A549 treated with Mapracorat at 1 μM for 4 hours (cell line): ENCODE measurements around the gene SSBP4. TPM values are rescaled to one million over a fixed set of nuclear protein-coding genes. Genes with fewer than 3 reads are reported as not detected.

Experiments used
- total RNA-seq: library from RNA; stranded (reverse); fragments of 200-300 nt; extraction: Qiagen RNA extraction; gene quantifications from 5 replicates; pipeline ENCODE4 v1.2.3, GENCODE V29; 2022

Gene SSBP4
- 36.0 to 47.5 TPM (median 45.6 TPM) in 5 replicates for total RNA-seq

GRCh38 chr19:18419195-18419698 is at the start of gene SSBP4:
Gene SSBP4, plus strand, starts transcription at chr19:18419398. Its CDS starts 251 bp downstream, at chr19:18419649.

GRCh38 chr19:18385675-18386542 is 33.3 kb upstream of the SSBP4 start, which contains the start of gene GDF15:
Gene GDF15, plus strand, starts transcription at chr19:18386158. Its CDS starts 32 bp downstream, at chr19:18386190.

GRCh38 chr19:18397242-18398202 is 21.7 kb upstream of the SSBP4 start, which contains the start of gene LRRC25:
Gene LRRC25, minus strand, starts transcription at chr19:18397622. Its CDS starts 659 bp downstream, at chr19:18396963.

GRCh38 chr19:18437491-18438330 is 18.5 kb downstream of the SSBP4 start, which contains the start of gene ISYNA1:
Gene ISYNA1, minus strand, starts transcription at chr19:18438133. Its CDS starts 154 bp downstream, at chr19:18437979.

Other genes starting within 250 kb of the SSBP4 start
- gene IFI30, start 245.6 kb upstream of the SSBP4 start, total RNA-seq: 10.8 to 19.8 TPM (median 14.4 TPM) in 5 replicates
- 8.3 to 12.8 TPM (median 11.2 TPM) in 5 replicates for gene MPV17L2, start 226.2 kb upstream of the SSBP4 start, total RNA-seq
- gene RAB3A, start 215.4 kb upstream of the SSBP4 start, total RNA-seq: 0.41 to 1.1 TPM (median 0.77 TPM) in 5 replicates
- gene PDE4C, start 193.0 kb upstream of the SSBP4 start, total RNA-seq: 0.24 to 0.49 TPM (median 0.28 TPM) in 4 of 5 replicates, not detected in the other
- 0.40 to 0.77 TPM (median 0.64 TPM) in 5 replicates for gene IQCN, start 144.9 kb upstream of the SSBP4 start, total RNA-seq
- gene JUND, start 137.8 kb upstream of the SSBP4 start, total RNA-seq: 23.8 to 57.9 TPM (median 47.3 TPM) in 5 replicates
- 220 to 248 TPM (median 240 TPM) in 5 replicates for gene LSM4, start 96.3 kb upstream of the SSBP4 start, total RNA-seq
- gene PGPEP1, start 78.8 kb upstream of the SSBP4 start, total RNA-seq: 1.5 to 4.4 TPM (median 2.9 TPM) in 5 replicates
- gene GDF15, start 33.2 kb upstream of the SSBP4 start, total RNA-seq: 14.5 to 31.3 TPM (median 24.7 TPM) in 5 replicates
- 0.06 TPM in 1 of 5 replicates, not detected in the others for gene LRRC25, start 21.8 kb upstream of the SSBP4 start, total RNA-seq
- gene ISYNA1, start 18.7 kb downstream of the SSBP4 start, total RNA-seq: 30.5 to 45.1 TPM (median 41.8 TPM) in 5 replicates
- 3.8 to 6.0 TPM (median 5.3 TPM) in 5 replicates for gene ELL, start 102.7 kb downstream of the SSBP4 start, total RNA-seq
- gene FKBP8, start 124.2 kb downstream of the SSBP4 start, total RNA-seq: 119 to 157 TPM (median 147 TPM) in 5 replicates
- 90.2 to 103 TPM (median 98.8 TPM) in 5 replicates for gene KXD1, start 138.5 kb downstream of the SSBP4 start, total RNA-seq
- gene UBA52, start 152.5 kb downstream of the SSBP4 start, total RNA-seq: 1,110 to 1,215 TPM (median 1,145 TPM) in 5 replicates
- gene REX1BD, start 169.4 kb downstream of the SSBP4 start, total RNA-seq: 40.4 to 62.8 TPM (median 60.6 TPM) in 5 replicates
- gene CRLF1, start 187.4 kb downstream of the SSBP4 start, total RNA-seq: 3.0 to 7.7 TPM (median 5.0 TPM) in 5 replicates
- gene TMEM59L, start 193.5 kb downstream of the SSBP4 start, total RNA-seq: 4.8 to 7.3 TPM (median 6.5 TPM) in 5 replicates
- 2.6 to 5.3 TPM (median 3.7 TPM) in 5 replicates for gene KLHL26, start 217.6 kb downstream of the SSBP4 start, total RNA-seq